Activated naive CD4-positive, alpha-beta T cell (primary cell): ENCODE measurements around the gene WDR73.

ENCODE experiments used
- DNase-seq, 4 experiments: peaks; one replicate each; lab custom pipeline; 2025; lab: John Stamatoyannopoulos, UW

Gene WDR73

GRCh38 chr15:84611631-84612030, 42.5 kb downstream of the WDR73 start:
- DNase-seq, result no peak

- no peak for DNase-seq
These were observed 44.1 kb downstream of the WDR73 start for GRCh38 chr15:84609818-84610525.

DNA sequence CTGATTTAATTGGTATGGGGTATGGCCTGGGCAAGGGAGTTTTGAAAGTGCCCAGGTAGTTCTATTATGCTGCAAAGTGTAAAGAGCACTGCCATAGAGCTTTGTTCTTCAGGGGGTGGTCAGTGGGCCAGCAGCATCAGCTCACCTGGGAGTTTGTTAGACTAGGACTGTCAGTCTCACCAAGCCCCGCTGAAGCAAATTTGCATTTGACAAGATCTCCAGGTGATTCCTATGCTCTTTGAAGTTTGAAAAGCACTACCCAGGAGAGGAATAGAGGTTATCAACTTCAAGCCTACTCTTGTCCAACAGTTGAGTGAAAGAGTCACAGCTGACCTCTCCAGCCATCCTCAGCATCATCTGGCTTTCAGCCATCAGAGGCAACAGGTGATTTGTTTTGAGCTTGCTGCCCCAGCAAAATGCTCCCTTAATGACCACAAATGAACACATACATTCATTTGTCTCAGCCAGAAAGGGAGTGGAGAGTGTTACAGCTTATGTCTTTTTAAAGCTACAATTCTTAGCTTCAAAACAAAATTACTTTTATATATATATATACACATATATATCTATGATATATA, 45.3 kb downstream of the WDR73 start:
- no peak for DNase-seq

DNA sequence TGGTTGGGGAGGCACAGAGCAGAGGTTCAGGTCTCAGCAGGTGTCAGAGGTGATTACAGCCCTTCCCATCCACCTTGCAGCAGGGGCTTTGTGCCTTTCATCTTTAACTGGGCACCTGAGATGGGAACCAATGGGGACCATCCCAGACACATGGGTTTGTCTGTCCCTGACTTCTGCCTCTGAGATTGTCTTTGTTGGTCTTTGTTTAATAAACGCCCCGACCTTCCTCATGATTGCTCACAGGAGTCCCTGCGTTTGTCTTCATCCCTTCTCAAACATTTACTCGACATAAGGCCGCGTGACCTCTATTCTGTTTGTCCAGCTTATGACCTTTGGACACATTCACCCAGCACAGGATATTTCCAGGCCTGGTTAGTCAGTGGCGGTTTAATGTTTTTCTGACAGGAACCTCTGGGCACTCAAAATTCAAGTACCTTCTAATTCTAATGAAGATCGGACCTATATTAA, 47.4 kb downstream of the WDR73 start:
- no peak for DNase-seq

GRCh38 chr15:84605554-84605882, 48.6 kb downstream of the WDR73 start:
- DNase-seq, result no peak

DNA sequence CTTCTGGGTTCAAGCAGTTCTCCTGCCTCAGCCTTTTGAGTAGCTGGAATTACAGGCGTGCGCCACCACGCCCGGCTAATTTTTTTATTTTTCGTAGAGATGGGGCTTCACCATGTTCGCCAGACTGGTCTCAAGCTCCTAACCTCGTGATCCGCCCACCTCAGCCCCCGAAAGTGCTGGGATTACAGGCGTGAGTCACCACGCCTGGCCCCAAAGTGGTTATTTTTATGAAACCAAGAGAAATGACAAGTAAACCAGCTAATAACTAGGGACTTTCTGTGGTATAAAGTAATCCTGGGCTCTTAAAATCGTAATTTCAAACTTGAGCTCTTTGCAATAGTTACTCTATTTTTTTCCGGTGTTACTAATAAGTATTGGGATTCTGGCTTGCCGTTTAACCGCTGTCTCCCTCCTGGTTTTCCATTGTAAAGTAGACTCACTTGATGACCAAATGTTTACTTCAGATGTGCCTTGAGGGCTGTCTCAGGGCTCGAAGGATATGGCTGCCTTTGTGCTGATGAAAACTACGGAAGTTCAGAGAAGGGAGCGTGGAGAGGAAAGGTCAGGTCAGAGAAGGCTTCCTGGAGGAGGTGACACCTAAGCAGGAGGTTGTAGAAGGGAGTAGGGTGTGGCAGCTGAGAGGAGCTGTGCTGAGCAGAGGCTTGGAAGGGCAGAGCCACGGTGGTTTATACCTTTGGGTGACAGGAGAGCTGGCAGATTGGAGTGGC, 49.1 kb downstream of the WDR73 start:
- DNase-seq, result no peak

DNA sequence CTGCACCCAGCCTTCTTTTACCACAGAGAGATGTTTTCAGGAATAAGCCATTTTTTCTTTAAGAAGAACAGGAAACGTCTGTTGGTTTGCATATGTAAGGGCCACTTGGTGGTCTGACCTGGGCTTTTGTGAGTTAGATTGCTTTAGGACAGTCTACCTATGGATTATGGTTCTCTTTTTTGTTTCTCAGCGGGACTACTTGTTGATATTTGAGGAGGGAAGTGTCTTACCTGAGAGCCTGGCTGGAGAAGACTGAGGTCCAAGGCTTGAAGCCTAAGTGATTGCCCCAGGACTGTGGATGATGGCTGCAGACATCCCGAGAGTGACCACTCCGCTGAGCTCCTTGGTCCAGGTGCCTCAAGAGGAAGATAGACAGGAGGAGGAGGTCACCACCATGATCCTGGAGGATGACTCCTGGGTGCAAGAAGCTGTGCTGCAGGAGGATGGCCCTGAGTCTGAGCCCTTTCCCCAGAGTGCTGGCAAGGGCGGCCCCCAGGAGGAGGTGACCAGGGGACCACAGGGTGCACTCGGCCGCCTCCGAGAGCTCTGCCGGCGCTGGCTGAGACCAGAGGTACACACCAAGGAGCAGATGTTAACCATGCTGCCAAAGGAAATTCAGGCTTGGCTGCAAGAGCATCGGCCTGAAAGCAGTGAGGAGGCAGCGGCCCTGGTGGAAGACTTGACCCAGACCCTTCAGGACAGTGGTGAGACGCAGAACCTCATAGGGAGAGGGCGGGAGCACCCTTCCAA, 50.3 kb downstream of the WDR73 start:
- DNase-seq, result no peak

GRCh38 chr15:84601555-84601838, 52.6 kb downstream of the WDR73 start:
- no peak for DNase-seq

DNA sequence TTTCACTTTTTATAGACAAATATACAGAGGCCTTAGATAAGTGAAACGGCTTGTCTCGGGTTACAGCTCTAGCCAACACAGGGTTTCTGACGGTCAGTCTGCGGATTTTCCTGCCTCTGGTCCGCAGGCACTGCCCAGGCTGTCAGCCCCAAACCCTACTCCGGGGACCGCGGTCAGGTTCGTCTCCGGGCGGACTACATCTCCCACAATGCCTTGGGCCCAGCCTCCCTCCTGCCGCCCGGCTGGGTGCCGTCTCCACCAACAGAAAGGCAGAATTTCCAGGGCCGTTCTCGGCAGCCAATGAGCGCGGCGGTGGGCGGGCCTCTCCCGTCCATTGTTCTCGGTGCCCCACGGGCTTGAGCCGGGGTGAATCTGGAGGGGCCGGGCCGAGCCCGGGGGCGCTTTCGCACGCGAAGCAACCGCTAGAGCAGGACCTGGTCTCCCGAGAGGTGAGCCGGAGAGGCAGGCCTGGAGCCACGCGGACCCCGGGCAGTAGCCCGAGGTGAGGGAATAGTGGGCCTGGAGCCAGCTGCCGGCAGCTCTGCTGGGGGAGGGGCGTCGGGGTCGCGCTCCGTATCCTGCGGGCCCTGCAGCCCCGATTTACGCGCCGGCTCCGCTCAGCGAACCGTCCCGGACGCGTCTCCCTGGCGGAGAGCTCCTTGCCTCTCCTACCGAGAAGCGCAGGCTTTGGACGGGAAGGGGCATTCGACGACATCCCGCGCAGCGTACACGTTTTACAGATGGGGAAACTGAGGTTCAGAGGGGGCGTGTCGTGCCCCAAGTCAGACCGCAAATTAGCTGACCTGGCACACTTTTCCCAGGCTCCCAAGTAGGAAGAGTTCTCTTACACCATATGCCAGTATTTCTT, 53.2 kb downstream of the WDR73 start, which contains the start of gene ZSCAN2:
TSS of gene ZSCAN2 (plus strand) at position 323 of the 868 bp plus-strand sequence. CDS start 2,919 bp downstream, outside the sequence.
- DNase-seq, result peak; percentile 82 to 90 (median 86)

- peak in 2 of 4 experiments; percentile 16 to 17 for DNase-seq
These were observed 53.8 kb downstream of the WDR73 start for GRCh38 chr15:84600331-84600686.

DNA sequence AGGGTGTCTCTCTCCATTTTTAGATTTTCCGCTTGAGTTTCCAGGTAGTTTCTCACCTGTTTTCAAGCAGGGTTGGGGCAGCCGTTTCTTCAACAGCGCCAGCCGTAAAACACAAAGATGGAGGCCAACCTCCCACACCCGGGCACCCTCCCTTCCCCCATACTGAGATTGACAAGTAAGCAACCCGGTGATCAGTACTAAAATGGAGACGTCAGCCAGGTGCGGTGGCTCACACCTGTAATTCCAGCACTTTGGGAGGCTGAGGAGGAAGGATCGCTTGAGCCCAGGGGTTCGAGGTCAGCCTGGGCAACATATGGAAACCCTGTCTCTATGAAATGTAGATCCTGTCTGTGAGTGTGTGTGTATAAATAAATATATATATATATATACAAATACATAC, 54.2 kb downstream of the WDR73 start:
- no peak for DNase-seq

- DNase-seq, result no peak
These were observed 55.1 kb downstream of the WDR73 start for GRCh38 chr15:84598993-84599392.

GRCh38 chr15:84598250-84598649, 55.8 kb downstream of the WDR73 start:
- no peak for DNase-seq

GRCh38 chr15:84597296-84597695, 56.8 kb downstream of the WDR73 start:
- DNase-seq, result no peak

DNA sequence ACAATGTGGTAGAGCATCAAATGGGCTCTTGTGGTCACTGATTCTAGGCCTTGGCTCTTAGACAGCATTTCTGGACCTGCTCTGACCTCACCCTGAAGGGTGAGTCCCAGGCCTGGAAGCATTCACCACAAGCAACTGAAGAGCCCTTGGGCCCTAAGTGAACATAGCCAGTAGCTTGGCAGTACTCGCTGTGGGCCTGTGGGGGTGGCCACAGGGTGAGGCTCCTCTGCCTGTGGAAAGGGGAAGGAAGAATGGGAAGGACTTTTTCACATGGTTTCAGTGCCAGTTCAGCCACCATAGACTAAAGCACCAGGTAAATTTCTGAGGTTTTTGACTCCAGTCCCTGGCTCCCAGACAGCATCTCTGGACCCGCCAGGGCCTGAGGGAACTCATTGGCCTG, 58.4 kb downstream of the WDR73 start:
- no peak for DNase-seq

DNA sequence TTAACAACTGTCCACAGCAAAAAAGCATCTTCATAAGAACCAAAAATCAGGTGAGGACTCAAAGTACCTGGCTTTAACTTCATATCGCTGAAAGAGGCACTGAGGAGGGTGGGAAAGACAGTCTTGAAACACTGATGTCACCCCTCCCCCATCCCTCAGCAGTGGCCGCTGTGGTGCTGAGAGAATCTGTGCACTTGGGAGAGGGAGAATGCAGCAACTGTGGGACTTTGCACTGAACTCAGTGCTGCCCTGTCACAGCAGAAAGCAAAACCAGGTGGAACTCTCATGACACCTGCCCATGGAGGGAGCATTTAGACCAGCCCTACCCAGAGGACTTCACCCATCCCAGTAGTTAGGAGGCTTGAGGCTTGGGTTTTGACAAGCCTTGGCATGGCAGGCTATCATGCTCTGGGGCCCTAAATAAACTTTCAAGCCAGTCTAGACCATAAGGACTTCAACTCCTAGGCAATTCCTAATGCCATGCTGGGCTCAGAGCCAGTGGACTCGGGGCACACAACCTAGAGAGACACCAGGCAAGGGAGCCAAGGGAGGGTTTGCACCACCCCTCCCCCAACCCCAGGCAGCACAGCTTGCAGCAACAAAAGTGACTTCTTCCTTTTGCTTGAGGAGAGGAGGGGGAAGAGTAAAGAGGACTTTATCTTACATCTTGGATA, 59.3 kb downstream of the WDR73 start:
- no peak for DNase-seq

GRCh38 chr15:84591815-84592214, 62.3 kb downstream of the WDR73 start:
- DNase-seq, result no peak

DNA sequence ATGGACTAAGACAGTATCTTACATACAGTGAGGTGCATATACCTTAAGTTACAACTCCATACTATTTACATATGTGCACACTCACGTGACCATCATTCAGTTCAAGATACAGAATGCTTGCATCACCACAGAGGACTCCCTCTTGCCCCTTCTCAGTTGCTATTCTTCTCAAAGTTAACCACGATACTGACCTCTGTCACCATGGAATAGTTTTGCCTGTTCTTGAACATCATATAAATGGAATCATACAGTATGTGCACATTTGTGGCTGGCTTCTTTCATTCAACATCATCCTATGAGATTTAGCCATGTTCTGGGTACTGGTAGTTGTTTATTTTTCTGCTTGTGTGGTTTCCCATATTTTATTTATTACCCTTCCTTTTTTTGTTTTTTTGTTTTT, 63.7 kb downstream of the WDR73 start:
- DNase-seq, result no peak
